ENCODE results near the gene TSPAN7.

The TSPAN7 gene

GRCh38 chrX:38732866-38733265 is 171.5 kb downstream of the TSPAN7 start:
- Histone ChIP-seq H3K4me3 (ENCODE audit: severe bottlenecking) (no peak overlapping the region), H3K9me3 (ENCODE audit: severe bottlenecking) (no peaks in the 10 kb centered on the region), H3K36me3 (ENCODE audit: low read depth) (no peaks in the 10 kb centered on the region), H3K27me3 (ENCODE audit: insufficient read depth, poor library complexity, severe bottlenecking) (no peaks in the 10 kb centered on the region), H3K27ac (ENCODE audit: poor library complexity, severe bottlenecking) (no peak overlapping the region), H3K4me1 (ENCODE audit: insufficient read depth, poor library complexity, severe bottlenecking) (no peaks in the 10 kb centered on the region)
- DNase-seq (ENCODE audit: low spot score) (no peak), ATAC-seq (ENCODE audit: low read depth) (no peak)
- TF ChIP-seq, protein P1, sequence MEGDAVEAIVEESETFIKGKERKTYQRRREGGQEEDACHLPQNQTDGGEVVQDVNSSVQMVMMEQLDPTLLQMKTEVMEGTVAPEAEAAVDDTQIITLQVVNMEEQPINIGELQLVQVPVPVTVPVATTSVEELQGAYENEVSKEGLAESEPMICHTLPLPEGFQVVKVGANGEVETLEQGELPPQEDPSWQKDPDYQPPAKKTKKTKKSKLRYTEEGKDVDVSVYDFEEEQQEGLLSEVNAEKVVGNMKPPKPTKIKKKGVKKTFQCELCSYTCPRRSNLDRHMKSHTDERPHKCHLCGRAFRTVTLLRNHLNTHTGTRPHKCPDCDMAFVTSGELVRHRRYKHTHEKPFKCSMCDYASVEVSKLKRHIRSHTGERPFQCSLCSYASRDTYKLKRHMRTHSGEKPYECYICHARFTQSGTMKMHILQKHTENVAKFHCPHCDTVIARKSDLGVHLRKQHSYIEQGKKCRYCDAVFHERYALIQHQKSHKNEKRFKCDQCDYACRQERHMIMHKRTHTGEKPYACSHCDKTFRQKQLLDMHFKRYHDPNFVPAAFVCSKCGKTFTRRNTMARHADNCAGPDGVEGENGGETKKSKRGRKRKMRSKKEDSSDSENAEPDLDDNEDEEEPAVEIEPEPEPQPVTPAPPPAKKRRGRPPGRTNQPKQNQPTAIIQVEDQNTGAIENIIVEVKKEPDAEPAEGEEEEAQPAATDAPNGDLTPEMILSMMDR (IDR thresholded peaks at IDR 0.05; ENCODE audit: poor library complexity, severe bottlenecking): no peak

All from RWPE2 (cell line).